Fibroblast of lung (primary cell): ENCODE data around the gene STEAP1B.

ENCODE experiments used
- CTCF ChIP-seq, 2 donors: IDR thresholded peaks in 1 of 2; conservative IDR thresholded peaks in 1 of 2; 1 replicate in 1 of 2; 2 replicates in 1 of 2; pipeline ENCODE4 v1.5.1; 2011 to 2012; ENCODE audit warnings: low read length in 2 of 2, control low read depth in 1 of 2, inconsistent platforms in 1 of 2, low read depth in 1 of 2, mild to moderate bottlenecking in 1 of 2
- EZH2 ChIP-seq: IDR thresholded peaks from 2 replicates; pipeline ENCODE4 v1.5.1; 2012; ENCODE audit warnings: low read length, control low read depth, mild to moderate bottlenecking; ENCODE audit errors: missing control alignments

DNA sequence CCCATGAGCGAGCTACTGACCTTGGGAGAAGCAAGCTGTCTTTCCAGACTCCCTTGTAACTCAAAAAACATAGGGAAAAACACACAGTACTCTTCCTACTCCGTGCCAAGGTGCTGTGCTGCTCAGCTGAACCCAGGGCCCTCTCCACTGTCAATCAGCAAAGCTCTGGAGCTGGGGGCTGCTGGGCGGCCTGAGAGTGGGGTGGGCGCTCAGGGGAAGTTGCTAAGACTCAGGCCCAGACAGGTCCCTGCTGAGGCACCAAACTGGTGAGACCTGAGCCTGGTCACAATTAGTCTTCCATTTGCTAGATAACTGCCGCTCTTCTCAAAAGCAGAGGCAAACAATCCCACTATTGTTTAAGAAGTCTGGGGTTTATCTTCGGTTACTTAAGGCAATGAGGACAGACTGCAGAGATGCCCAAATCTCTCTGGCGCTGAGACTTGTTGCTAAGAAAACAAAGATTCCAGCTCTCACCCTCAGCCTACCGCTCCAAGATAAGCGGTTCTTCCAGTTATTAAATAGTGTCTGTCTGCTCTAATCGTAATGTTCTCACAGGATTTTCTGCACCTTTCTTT, 22.0 kb downstream of the STEAP1B start:
- TF ChIP-seq CTCF (conservative IDR thresholded peaks at IDR 0.05 in 1 of 2, IDR thresholded peaks at IDR 0.05 in 1 of 2; ENCODE audit: low read depth in 1 of 2, low read length in 2 of 2) = no peak
- TF ChIP-seq EZH2 = no peak
